ENCODE measurements around the gene SLC7A8. TPM values are rescaled to one million over a fixed set of nuclear protein-coding genes. Genes with fewer than 3 reads are reported as not detected.

The SLC7A8 gene
- total RNA-seq, 1 experiment from 2014 or later, result 77.9 TPM

DNA sequence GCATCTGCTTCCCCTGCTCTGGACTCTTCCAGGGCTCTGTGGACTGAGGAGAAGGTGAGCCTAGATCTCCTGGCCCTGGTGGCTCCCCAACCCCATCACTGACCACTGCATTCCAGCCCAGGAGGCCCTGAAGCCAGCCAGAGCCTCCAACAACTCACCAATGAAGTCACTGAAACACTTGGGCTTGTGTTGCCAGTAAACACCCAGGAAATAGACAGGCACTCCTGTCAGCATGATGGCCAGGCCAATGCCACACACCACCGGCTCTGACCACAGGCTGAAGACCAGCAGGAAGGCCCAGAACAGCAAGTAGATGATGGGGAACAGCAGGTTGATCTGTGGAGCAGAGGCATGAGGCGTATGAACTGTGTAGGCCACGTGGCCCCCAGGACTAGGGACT is 55.6 kb downstream of the SLC7A8 start:
- peaks cover 1% of the 10 kb centered on the region; the same call in 1 of the 2 replicates for H3K27me3 ChIP-seq (ENCODE audit: insufficient read depth, low read length)
- H2BK120ac ChIP-seq (ENCODE audit: low read depth, low read length, poor library complexity, severe bottlenecking), result no peak overlapping the region
- H3K27ac Mint-ChIP-seq, result peak overlapping the region in 2 of 3 experiments; percentile 19 to 66; a peak in 3 of 7 replicates
- H3K79me2 ChIP-seq (ENCODE audit: insufficient read depth, low read length), result no peaks in the 10 kb centered on the region
- H3K27ac ChIP-seq (ENCODE audit: insufficient read length, low read depth, low read length), result no peak overlapping the region
- H3K9me3 ChIP-seq (ENCODE audit: control insufficient read depth, low read depth, low read length), result no peaks in the 10 kb centered on the region
- H3K18ac ChIP-seq (ENCODE audit: insufficient read length, low read depth, low read length), result no peak overlapping the region
- peaks cover 35 to 54% (median 51%) of the 10 kb centered on the region in 3 experiments; a peak in 6 of 7 replicates for H3K36me3 Mint-ChIP-seq (ENCODE audit: insufficient read depth in 1 of 3, low read depth in 3 of 3)
- H3K4me1 Mint-ChIP-seq, result peaks cover 23 to 24% of the 10 kb centered on the region in 2 experiments
- no peaks in the 10 kb centered on the region for H3K79me1 ChIP-seq (ENCODE audit: insufficient read depth, low read depth, low read length, poor library complexity, severe bottlenecking)
- no peaks in the 10 kb centered on the region for H4K20me1 ChIP-seq (ENCODE audit: control insufficient read depth, insufficient read depth, insufficient read length)
- H3K4me2 ChIP-seq (ENCODE audit: insufficient read depth, insufficient read length, low read length), result no peak overlapping the region
- H2BK5ac ChIP-seq (ENCODE audit: insufficient read length, low read length), result no peak overlapping the region
- H3K14ac ChIP-seq (ENCODE audit: insufficient read depth, low read length), result no peak overlapping the region; the same call in 1 of the 2 replicates
- 0 out of 2 replicates have a peak, but pooled peaks cover 2% of the 10 kb centered on the region for H3K27me3 Mint-ChIP-seq (ENCODE audit: low read depth)
- peak overlapping the region in 1 of 2 experiments; percentile 12; a peak in 1 of 5 replicates for H3K4me3 Mint-ChIP-seq
- H3K4ac ChIP-seq (ENCODE audit: low read depth, low read length), result no peak overlapping the region
- H4K91ac ChIP-seq (ENCODE audit: insufficient read length, low read depth, low read length), result no peak overlapping the region
- no peak for DNase-seq
- no peak overlapping the region for H2BK15ac ChIP-seq (ENCODE audit: low read depth, low read length)
- H2AFZ ChIP-seq (ENCODE audit: low read length), result no peak overlapping the region
- H2AK5ac ChIP-seq (ENCODE audit: insufficient read length, low read length), result no peak overlapping the region
- H2BK20ac ChIP-seq (ENCODE audit: low read depth, low read length, poor library complexity, severe bottlenecking), result no peak overlapping the region
- no peaks in the 10 kb centered on the region; the same call in 1 of the 2 replicates for H3K4me1 ChIP-seq (ENCODE audit: insufficient read depth, low read length)
- H4K8ac ChIP-seq (replicated peaks; ENCODE audit: insufficient read length, low read depth, low read length), result no peak overlapping the region
- H2BK12ac ChIP-seq (ENCODE audit: insufficient read length, low read depth, low read length), result no peak overlapping the region
- H3K9ac ChIP-seq (ENCODE audit: extremely low read depth, insufficient read length, low read length), result no peak overlapping the region
- H3K9me3 Mint-ChIP-seq, result no peaks in the 10 kb centered on the region
- no peak overlapping the region for H4K5ac ChIP-seq (ENCODE audit: insufficient read length, low read depth, low read length)
- no peak overlapping the region for H3T11ph ChIP-seq (ENCODE audit: low read length)
- WGBS (ENCODE audit: extremely low coverage, insufficient read length, low lambda C conversion rate), result no CpG with 5 or more reads among the region's 3 CpGs
- TF ChIP-seq, protein P1, sequence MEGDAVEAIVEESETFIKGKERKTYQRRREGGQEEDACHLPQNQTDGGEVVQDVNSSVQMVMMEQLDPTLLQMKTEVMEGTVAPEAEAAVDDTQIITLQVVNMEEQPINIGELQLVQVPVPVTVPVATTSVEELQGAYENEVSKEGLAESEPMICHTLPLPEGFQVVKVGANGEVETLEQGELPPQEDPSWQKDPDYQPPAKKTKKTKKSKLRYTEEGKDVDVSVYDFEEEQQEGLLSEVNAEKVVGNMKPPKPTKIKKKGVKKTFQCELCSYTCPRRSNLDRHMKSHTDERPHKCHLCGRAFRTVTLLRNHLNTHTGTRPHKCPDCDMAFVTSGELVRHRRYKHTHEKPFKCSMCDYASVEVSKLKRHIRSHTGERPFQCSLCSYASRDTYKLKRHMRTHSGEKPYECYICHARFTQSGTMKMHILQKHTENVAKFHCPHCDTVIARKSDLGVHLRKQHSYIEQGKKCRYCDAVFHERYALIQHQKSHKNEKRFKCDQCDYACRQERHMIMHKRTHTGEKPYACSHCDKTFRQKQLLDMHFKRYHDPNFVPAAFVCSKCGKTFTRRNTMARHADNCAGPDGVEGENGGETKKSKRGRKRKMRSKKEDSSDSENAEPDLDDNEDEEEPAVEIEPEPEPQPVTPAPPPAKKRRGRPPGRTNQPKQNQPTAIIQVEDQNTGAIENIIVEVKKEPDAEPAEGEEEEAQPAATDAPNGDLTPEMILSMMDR (conservative IDR thresholded peaks at IDR 0.05), result no peak
- H3K23ac ChIP-seq (ENCODE audit: insufficient read length, low read depth, low read length), result no peak overlapping the region
- no peaks in the 10 kb centered on the region for H3K23me2 ChIP-seq (ENCODE audit: insufficient read length, low read depth, low read length, poor library complexity, severe bottlenecking)
- no peak overlapping the region for H3K56ac ChIP-seq (ENCODE audit: insufficient read length, low read depth, low read length)

Measured in H9 (cell line).